ENCODE data around the gene MBTPS1.

DNA sequence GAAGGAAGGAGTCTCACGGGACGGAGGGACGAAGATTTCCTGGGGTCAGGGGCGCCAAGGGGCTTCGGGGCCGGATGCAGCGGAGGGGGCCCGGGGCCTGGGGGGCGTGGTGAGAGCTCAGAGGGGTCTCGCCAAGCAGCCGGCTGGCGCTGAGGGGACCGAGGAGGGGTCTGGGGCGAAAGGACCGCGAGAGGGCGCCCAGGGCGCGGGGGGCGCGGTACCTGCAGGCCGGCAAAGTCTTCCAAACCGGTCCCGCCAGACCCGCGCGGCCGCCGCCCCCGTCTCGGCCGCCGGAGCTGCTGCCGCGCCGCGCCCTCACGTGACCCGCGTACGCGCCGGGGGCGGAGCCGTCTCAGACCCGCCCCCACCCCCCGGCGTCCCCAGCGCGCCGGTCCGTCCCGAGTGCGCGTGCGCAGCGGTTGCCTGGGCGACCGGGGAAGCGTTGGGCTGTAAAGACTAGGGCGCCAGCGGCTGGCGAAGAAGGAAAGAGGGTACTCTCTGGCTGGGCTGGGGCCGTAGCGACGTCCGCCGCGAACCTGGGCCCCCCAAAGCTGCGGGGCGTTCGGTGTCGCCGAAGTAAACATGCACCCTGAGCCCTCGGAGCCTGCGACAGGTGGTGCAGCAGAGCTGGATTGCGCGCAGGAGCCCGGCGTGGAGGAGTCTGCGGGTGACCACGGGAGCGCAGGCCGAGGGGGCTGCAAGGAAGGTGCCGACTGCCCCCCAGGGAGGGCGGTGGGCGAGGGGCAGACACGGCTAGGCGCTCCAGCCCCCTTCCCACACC, 28.3 kb upstream of the MBTPS1 start, which contains the start of the genes DNAAF1 and HSDL1:
- TF ChIP-seq POLR2AphosphoS5 (IDR thresholded peaks at IDR 0.05) (no peak), CTCF (IDR thresholded peaks at IDR 0.05) (no peak), EP300 (IDR thresholded peaks at IDR 0.05) (no peak), POLR2A (IDR thresholded peaks at IDR 0.05) (no peak)

Data from suprapubic skin (tissue), 4 donors.